Erythroblast (primary cell): ENCODE measurements around the gene RILP.

Experiments
- GATA1 ChIP-seq: IDR thresholded peaks from 2 replicates; pipeline ENCODE4 v1.6.1; 2011; ENCODE audit warnings: low read depth, mild to moderate bottlenecking, control low read depth, low read length, moderate library complexity
- POLR2A ChIP-seq: IDR thresholded peaks from 2 replicates; pipeline ENCODE4 v1.6.1; 2011; ENCODE audit warnings: mild to moderate bottlenecking, low read length

DNA sequence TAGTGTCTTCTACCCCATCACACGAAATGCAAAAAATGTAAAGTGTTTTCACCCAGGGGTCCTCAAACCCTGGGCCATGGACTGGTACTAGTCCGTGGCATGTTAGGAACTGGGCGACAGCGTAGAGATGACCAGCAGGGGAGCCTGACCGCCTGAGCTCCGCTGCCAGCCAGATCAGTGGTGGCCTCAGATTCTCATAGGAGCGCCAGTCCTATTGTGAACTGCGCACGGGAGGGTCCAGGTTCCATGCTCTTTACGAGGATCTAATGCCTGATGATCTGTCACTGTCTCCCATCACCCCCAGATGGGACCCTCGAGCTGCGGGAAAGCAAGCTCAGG is 8.6 kb downstream of the RILP start:
- TF ChIP-seq POLR2A (no peak), GATA1 (no peak)
